HEK293 (cell line): ENCODE measurements around the gene MAGEA8.

Experiments used
- RBAK ChIP-seq: fragments of 450-650 bp; formaldehyde crosslinking; IDR thresholded peaks from 2 replicates; pipeline ENCODE4 v1.5.1; 2016; ENCODE audit warnings: missing biosample characterization, missing genetic modification characterization
- SP7 ChIP-seq: fragments of 450-650 bp; formaldehyde crosslinking; IDR thresholded peaks from 2 replicates; pipeline ENCODE4 v1.5.1; 2016; ENCODE audit warnings: missing biosample characterization, missing genetic modification characterization
- ZNF121 ChIP-seq: fragments of 450-650 bp; formaldehyde crosslinking; IDR thresholded peaks from 2 replicates; pipeline ENCODE4 v1.5.1; 2016; ENCODE audit warnings: missing biosample characterization, missing genetic modification characterization
- ZNF174 ChIP-seq: fragments of 450-650 bp; formaldehyde crosslinking; IDR thresholded peaks from 2 replicates; pipeline ENCODE4 v1.5.0; 2017; ENCODE audit warnings: missing biosample characterization, mild to moderate bottlenecking, missing genetic modification characterization
- ZNF175 ChIP-seq: fragments of 450-650 bp; formaldehyde crosslinking; IDR thresholded peaks from 2 replicates; pipeline ENCODE4 v1.5.1; 2016; ENCODE audit warnings: missing biosample characterization, missing genetic modification characterization
- ZNF274 ChIP-seq, 2 experiments: fragments of 200-500 bp in 1 of 2; fragments of 450-650 bp in 1 of 2; sonication (Bioruptor generic) in 1 of 2; formaldehyde crosslinking in 1 of 2; IDR thresholded peaks; 2 replicates each; pipeline versions ENCODE4 v1.5.1 to v1.6.1; 2014 to 2016; ENCODE audit warnings: borderline replicate concordance in 1 of 2, inconsistent platforms in 1 of 2, low read length in 1 of 2, missing biosample characterization in 1 of 2, missing genetic modification characterization in 1 of 2
- ZNF530 ChIP-seq: fragments of 450-650 bp; formaldehyde crosslinking; IDR thresholded peaks from 2 replicates; pipeline ENCODE4 v1.5.1; 2016; ENCODE audit warnings: low read depth, missing biosample characterization, missing genetic modification characterization
- ZNF544 ChIP-seq: fragments of 450-650 bp; formaldehyde crosslinking; IDR thresholded peaks from 2 replicates; pipeline ENCODE4 v1.5.0; 2017; ENCODE audit warnings: missing biosample characterization, missing genetic modification characterization
- TF ChIP-seq, protein P1 (sequence below): fragments of 450-650 bp; formaldehyde crosslinking; IDR thresholded peaks from 2 replicates; pipeline ENCODE4 v1.5.1; 2017; ENCODE audit warnings: missing biosample characterization, missing genetic modification characterization
- TF ChIP-seq, protein P2 (sequence below): sonication (generic); formaldehyde crosslinking; IDR thresholded peaks from 2 replicates; pipeline ENCODE4 v1.8.1; 2022; ENCODE audit warnings: mild to moderate bottlenecking, moderate library complexity, missing genetic modification reagents
- TF ChIP-seq, protein P3 (sequence below): fragments of 450-650 bp; formaldehyde crosslinking; IDR thresholded peaks from 2 replicates; pipeline ENCODE4 v1.5.1; 2016; ENCODE audit warnings: missing biosample characterization, missing genetic modification characterization

DNA sequence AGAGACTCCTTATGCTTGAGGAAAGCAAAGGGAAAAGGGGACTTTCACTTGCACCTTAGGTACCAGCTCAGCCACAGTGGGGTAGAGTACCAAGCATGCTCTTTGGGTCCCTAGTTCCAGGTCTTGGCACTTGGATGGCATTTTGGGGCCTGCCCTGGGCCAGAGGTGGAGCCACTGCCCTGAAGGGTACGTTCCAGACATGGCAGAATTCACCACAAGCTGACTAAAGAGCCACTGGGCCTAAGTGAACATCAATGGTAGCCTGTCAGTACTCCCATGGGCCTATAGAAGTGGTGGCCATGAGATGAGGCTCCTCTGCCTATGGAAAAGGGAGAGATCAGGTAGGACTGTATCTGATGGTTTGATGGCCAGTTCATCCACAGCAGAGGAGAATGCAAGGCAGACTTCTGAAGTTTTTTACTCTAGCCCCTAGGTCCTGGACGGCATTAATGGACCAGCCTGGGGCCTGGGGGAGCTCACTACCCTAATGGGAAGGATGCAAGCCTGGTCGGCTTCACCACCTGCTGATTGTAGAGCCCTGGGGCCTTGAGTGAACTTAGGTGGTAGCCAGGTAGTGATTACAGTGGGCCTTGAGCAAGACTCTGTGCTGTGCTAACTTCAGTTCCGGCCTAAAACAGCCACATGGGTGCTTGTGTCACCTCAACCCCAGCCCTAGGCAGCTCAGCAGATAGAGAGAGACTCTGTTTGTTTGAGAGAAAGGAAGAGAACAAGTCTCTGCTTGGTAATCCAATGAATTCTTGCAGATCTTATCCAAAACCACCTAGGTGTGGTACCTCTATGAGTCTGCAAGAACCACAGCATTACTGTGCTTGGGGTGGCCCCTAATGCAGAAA lies 28.6 kb downstream of the MAGEA8 start:
- no peak for TF ChIP-seq SP7 (tag by site-specific recombination)
- TF ChIP-seq, protein P1, sequence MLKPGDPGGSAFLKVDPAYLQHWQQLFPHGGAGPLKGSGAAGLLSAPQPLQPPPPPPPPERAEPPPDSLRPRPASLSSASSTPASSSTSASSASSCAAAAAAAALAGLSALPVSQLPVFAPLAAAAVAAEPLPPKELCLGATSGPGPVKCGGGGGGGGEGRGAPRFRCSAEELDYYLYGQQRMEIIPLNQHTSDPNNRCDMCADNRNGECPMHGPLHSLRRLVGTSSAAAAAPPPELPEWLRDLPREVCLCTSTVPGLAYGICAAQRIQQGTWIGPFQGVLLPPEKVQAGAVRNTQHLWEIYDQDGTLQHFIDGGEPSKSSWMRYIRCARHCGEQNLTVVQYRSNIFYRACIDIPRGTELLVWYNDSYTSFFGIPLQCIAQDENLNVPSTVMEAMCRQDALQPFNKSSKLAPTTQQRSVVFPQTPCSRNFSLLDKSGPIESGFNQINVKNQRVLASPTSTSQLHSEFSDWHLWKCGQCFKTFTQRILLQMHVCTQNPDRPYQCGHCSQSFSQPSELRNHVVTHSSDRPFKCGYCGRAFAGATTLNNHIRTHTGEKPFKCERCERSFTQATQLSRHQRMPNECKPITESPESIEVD (tag by site-specific recombination), result no peak
- TF ChIP-seq ZNF175 (tag by site-specific recombination), result no peak
- TF ChIP-seq, protein P2, sequence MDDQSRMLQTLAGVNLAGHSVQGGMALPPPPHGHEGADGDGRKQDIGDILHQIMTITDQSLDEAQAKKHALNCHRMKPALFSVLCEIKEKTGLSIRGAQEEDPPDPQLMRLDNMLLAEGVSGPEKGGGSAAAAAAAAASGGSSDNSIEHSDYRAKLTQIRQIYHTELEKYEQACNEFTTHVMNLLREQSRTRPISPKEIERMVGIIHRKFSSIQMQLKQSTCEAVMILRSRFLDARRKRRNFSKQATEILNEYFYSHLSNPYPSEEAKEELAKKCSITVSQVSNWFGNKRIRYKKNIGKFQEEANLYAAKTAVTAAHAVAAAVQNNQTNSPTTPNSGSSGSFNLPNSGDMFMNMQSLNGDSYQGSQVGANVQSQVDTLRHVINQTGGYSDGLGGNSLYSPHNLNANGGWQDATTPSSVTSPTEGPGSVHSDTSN (CRISPR knock-in tag), result no peak
- no peak for TF ChIP-seq RBAK (tag by site-specific recombination)
- no peak for TF ChIP-seq ZNF274 (IDR thresholded peaks at IDR 0.05; ENCODE audit: low read length)
- TF ChIP-seq ZNF274 (tag by site-specific recombination; IDR thresholded peaks at IDR 0.05; ENCODE audit: borderline replicate concordance), result no peak
- TF ChIP-seq, protein P3, sequence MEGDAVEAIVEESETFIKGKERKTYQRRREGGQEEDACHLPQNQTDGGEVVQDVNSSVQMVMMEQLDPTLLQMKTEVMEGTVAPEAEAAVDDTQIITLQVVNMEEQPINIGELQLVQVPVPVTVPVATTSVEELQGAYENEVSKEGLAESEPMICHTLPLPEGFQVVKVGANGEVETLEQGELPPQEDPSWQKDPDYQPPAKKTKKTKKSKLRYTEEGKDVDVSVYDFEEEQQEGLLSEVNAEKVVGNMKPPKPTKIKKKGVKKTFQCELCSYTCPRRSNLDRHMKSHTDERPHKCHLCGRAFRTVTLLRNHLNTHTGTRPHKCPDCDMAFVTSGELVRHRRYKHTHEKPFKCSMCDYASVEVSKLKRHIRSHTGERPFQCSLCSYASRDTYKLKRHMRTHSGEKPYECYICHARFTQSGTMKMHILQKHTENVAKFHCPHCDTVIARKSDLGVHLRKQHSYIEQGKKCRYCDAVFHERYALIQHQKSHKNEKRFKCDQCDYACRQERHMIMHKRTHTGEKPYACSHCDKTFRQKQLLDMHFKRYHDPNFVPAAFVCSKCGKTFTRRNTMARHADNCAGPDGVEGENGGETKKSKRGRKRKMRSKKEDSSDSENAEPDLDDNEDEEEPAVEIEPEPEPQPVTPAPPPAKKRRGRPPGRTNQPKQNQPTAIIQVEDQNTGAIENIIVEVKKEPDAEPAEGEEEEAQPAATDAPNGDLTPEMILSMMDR (tag by site-specific recombination), result no peak
- TF ChIP-seq ZNF530 (tag by site-specific recombination), result no peak
- TF ChIP-seq ZNF544, result no peak
- no peak for TF ChIP-seq ZNF174
- TF ChIP-seq ZNF121 (tag by site-specific recombination), result no peak
